Vagina (tissue), 2 donors: ENCODE results near the gene BSND.

ENCODE experiments used
- POLR2A ChIP-seq, 2 donors: fragments of 450-650 bp; IDR thresholded peaks; one replicate each; pipeline ENCODE4 v1.6.1; 2017; ENCODE audit warnings: antibody characterized with exemption in 2 of 2, mild to moderate bottlenecking in 2 of 2, moderate library complexity in 2 of 2
- POLR2AphosphoS5 ChIP-seq, 2 donors: sonication (generic); formaldehyde crosslinking; IDR thresholded peaks; one replicate each; pipeline ENCODE4 v1.9.0; 2017; ENCODE audit warnings: antibody characterized with exemption in 2 of 2, mild to moderate bottlenecking in 2 of 2, low read depth in 1 of 2; ENCODE audit not compliant: insufficient read depth in 1 of 2
- TF ChIP-seq, protein P1 (sequence below), 3 experiments: fragments of 450-650 bp in 2 of 3; fragments of 200-600 bp in 1 of 3; sonication (generic) in 1 of 3; IDR thresholded peaks; one replicate each; pipeline ENCODE4 v1.5.1; 2017 to 2019; ENCODE audit warnings: antibody characterized with exemption in 3 of 3, mild to moderate bottlenecking in 2 of 3, moderate library complexity in 2 of 3

DNA sequence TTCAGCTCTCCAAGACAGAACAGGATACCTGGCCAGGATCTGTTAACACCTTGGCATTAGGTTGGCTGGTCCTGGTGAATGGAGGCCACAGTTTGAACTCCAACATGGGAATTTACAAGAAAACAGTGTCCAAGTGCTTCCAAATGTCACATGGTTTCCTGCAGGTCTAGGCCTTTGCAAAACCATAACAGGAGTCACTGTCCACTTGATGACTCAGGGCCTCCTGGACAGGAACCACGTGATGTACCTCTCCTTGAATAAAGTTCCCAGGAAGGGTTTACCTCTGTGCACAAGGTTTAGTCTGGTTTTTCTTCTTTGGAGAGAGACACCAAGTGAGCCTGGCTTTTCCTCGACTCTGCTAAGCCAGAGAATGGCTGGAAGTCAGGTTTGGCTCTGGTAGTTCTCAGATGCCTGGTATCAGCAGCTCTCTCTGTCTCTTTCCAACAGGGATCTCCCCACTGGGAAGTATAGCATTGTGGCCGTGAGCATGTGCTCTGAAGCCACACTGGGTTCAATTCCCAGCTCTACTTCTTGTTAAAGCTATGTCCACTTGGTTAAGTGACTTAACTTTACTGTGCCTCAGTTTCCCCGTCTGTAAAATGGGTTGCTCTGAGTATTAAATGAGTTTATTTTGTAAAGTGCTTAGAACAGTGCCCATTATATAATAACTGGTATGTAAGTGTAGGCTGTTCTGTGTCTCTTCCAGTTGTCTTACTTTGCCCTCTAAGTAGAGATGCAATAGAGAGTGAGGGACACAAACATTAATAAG is 45.6 kb upstream of the BSND start:
- TF ChIP-seq, protein P1, sequence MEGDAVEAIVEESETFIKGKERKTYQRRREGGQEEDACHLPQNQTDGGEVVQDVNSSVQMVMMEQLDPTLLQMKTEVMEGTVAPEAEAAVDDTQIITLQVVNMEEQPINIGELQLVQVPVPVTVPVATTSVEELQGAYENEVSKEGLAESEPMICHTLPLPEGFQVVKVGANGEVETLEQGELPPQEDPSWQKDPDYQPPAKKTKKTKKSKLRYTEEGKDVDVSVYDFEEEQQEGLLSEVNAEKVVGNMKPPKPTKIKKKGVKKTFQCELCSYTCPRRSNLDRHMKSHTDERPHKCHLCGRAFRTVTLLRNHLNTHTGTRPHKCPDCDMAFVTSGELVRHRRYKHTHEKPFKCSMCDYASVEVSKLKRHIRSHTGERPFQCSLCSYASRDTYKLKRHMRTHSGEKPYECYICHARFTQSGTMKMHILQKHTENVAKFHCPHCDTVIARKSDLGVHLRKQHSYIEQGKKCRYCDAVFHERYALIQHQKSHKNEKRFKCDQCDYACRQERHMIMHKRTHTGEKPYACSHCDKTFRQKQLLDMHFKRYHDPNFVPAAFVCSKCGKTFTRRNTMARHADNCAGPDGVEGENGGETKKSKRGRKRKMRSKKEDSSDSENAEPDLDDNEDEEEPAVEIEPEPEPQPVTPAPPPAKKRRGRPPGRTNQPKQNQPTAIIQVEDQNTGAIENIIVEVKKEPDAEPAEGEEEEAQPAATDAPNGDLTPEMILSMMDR (IDR thresholded peaks at IDR 0.05) = no peak
- TF ChIP-seq POLR2A (IDR thresholded peaks at IDR 0.05) (no peak), POLR2AphosphoS5 (IDR thresholded peaks at IDR 0.05; ENCODE audit: insufficient read depth in 1 of 2, low read depth in 1 of 2) (no peak)
